Activated T-helper 17 cell treated with anti-CD3 and anti-CD28 coated beads, Interleukin-2, amount 50 U/mL, for 72 hours (primary cell): Measurements from ENCODE around the gene CD82. TPM values are rescaled to one million over a fixed set of nuclear protein-coding genes. Genes with fewer than 3 reads are reported as not detected.
A peak's percentile ranks its signal among the peaks of the same experiment; 100 is the strongest.

Source experiments
- ATAC-seq: fragments of 150-1000 bp; cut with Tn5 transposase; replicated peaks from 2 replicates; pipeline ENCODE4 v1.10.0; 2021; ENCODE audit warnings: mild to moderate bottlenecking, moderate library complexity
- H3K27ac Mint-ChIP-seq: one replicate; pipeline ENCODE4 v1.8.0; 2022; ENCODE audit warnings: mixed read lengths
- H3K27me3 Mint-ChIP-seq: one replicate; pipeline ENCODE4 v1.8.0; 2022; ENCODE audit warnings: mixed read lengths
- H3K36me3 Mint-ChIP-seq: one replicate; pipeline ENCODE4 v1.8.0; 2022; ENCODE audit warnings: low read depth, mild to moderate bottlenecking, mixed read lengths
- H3K4me1 Mint-ChIP-seq: one replicate; pipeline ENCODE4 v1.8.0; 2022; ENCODE audit warnings: mixed read lengths
- H3K4me3 Mint-ChIP-seq: one replicate; pipeline ENCODE4 v1.8.0; 2022; ENCODE audit warnings: mild to moderate bottlenecking, mixed read lengths
- H3K9me3 Mint-ChIP-seq: one replicate; pipeline ENCODE4 v1.8.0; 2022; ENCODE audit warnings: mixed read lengths
- total RNA-seq, 2 donors: library from RNA; stranded (reverse); gene quantifications; one replicate each; pipeline ENCODE4 v1.2.3, GENCODE V29; 2022

The CD82 gene
- total RNA-seq, 2 donors from 2014 or later: 147 to 620 TPM

DNA sequence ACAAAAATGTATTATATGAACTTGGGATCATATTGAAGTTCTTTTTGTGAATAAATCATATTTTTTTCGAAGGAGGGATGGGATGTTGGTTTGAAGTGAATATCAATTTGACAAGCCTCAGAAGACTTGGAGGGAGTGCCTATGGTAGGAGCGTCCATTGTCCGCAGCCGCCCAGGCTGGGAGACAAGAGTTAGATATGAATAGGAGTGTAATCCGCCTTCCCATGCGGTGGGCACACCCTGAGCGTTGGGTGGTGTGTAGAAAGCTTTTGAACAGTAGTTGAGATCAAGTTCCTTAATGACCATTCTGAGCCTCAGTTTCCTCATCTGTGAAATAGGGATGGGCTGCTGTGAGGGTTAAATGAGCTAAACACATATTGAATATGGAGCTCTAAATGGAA is 7.0 kb downstream of the CD82 start:
- H3K36me3 Mint-ChIP-seq: peaks cover 100% of the 10 kb centered on the region
- no peaks in the 10 kb centered on the region for H3K9me3 Mint-ChIP-seq
- H3K27ac Mint-ChIP-seq: peak overlapping the region; percentile 94
- no peak for ATAC-seq
- H3K27me3 Mint-ChIP-seq: no peaks in the 10 kb centered on the region
- H3K4me1 Mint-ChIP-seq: peaks cover 60% of the 10 kb centered on the region
- peak overlapping the region; percentile 91 for H3K4me3 Mint-ChIP-seq

DNA sequence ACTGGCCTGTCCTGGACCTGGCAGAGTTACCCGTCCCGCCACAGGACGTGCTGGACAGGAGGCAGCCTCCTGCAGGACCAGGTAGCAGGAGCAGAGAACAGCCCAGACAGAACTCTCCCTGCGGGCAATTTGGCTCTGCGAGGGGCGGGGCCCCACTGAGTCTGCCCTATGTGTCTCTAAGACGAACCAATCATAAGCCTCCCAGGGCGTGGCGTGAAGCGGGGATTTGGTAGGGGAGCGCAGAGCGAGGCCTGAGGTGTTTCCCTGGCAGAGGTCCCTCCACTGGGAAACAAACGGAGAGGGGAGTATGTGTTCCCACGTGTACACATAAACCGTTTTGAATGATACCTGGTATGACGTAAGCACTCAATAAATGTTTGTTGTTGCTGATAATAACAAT is 7.4 kb downstream of the CD82 start:
- peak overlapping the region; percentile 94 for H3K27ac Mint-ChIP-seq
- ATAC-seq: peak; percentile 9
- H3K4me3 Mint-ChIP-seq: peak overlapping the region; percentile 91
- peaks cover 60% of the 10 kb centered on the region for H3K4me1 Mint-ChIP-seq
- H3K27me3 Mint-ChIP-seq: no peaks in the 10 kb centered on the region
- peaks cover 100% of the 10 kb centered on the region for H3K36me3 Mint-ChIP-seq
- no peaks in the 10 kb centered on the region for H3K9me3 Mint-ChIP-seq

DNA sequence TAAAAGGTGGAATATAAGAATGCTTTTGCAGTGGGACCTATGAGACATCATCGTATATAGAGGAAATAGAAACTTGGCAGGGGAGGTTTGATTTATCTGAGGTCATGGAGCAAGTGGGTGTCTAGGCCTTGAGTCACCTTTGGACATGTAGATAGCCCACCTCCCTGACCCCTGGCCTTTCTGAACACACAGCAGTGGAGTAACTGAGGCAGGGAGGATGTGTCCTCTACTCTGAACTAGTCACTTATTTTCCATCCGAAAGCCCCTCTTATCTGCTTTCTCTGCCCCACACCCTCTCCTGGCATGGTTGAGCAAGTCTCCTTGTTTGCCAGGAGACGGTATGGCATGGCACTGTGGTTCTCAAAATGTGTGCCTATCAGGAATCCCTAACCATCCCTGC is 7.9 kb downstream of the CD82 start:
- Mint-ChIP-seq H3K36me3 (peaks cover 100% of the 10 kb centered on the region), H3K9me3 (no peaks in the 10 kb centered on the region), H3K4me1 (peaks cover 60% of the 10 kb centered on the region), H3K27me3 (no peaks in the 10 kb centered on the region), H3K27ac (peak overlapping the region; percentile 94), H3K4me3 (peak overlapping the region; percentile 91)
- peak; percentile 37 for ATAC-seq

DNA sequence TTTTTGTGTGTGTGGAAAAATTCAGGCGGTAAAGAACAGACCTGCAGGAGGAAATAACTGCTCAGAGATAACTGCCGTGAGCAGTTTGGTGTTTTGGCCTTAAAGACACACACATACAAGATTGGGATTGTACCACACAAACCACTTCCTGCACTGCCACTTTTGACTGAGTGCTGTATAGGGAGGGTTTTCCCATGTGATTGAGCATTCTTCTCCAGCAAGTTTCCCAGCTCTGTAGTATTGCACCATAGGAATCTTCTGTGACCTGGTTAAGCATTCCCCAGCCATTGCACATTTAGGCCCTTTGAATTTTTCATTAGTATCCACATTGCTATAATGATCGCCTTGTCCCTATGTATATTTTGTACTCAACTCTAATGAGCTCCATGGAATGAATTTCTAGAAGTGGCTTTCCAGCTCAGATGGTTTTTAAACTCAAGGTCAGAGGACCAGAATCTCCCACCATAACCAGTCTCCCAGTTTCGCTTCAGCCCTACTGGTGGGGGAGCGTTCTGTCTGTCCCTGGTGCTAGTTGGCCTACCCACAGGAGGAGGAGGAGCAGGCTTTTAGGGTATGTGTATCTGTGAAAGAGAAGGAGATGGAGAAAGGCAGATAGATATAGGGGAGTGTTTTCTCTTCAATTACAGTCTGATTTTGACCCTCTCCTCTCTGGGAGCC is 9.3 kb downstream of the CD82 start:
- Mint-ChIP-seq H3K4me1 (peaks cover 65% of the 10 kb centered on the region), H3K27ac (peak overlapping the region; percentile 94), H3K4me3 (peak overlapping the region; percentile 91), H3K27me3 (no peaks in the 10 kb centered on the region), H3K9me3 (no peaks in the 10 kb centered on the region), H3K36me3 (peaks cover 98% of the 10 kb centered on the region)
- peak; percentile 63 for ATAC-seq

DNA sequence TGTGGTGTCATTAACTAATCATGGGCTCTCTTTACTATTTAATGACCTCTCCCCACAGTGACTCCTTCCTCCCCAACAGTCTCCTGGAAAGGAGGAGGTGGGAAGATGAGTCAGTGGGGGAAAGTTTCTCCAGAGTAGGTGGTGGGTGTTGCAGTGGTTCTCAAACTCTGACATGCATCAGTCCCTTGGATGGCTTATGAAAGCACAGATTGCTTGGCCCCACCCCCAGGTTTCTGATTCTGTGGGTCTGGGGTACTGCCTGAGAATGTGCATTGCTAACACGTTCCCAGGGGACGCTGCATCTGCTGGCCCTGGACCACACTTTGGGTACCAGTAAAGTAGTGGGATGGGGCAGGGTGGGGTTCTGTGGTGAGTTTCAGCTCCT is 9.8 kb downstream of the CD82 start:
- H3K27ac Mint-ChIP-seq: peak overlapping the region; percentile 94
- H3K4me1 Mint-ChIP-seq: peaks cover 65% of the 10 kb centered on the region
- ATAC-seq: peak; percentile 70
- no peaks in the 10 kb centered on the region for H3K9me3 Mint-ChIP-seq
- H3K36me3 Mint-ChIP-seq: peaks cover 98% of the 10 kb centered on the region
- H3K4me3 Mint-ChIP-seq: peak overlapping the region; percentile 91
- H3K27me3 Mint-ChIP-seq: no peaks in the 10 kb centered on the region

DNA sequence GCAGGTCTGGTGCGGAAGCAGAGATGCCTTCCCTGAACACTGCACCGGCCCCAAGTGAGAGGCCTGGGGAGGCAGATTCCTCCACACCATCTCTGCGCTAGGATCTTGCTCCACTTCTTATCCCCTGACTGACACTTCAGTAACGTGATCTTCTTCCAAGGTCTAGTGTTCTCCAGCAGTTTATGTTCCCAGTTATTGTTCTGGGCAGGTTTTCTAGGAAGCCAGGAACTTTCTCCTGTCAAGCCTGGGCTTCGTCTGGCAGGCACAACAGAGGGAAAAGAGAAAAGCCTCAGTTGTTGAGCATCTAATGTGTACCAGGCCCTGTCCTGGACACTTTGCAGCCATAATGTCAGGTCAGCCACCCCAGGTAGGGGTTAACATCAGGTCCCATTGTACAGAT is 10.5 kb downstream of the CD82 start:
- H3K9me3 Mint-ChIP-seq: no peaks in the 10 kb centered on the region
- peaks cover 63% of the 10 kb centered on the region for H3K4me1 Mint-ChIP-seq
- peaks cover 98% of the 10 kb centered on the region for H3K36me3 Mint-ChIP-seq
- H3K27ac Mint-ChIP-seq: peak overlapping the region; percentile 94
- H3K27me3 Mint-ChIP-seq: no peaks in the 10 kb centered on the region
- no peak for ATAC-seq
- peak overlapping the region; percentile 91 for H3K4me3 Mint-ChIP-seq

DNA sequence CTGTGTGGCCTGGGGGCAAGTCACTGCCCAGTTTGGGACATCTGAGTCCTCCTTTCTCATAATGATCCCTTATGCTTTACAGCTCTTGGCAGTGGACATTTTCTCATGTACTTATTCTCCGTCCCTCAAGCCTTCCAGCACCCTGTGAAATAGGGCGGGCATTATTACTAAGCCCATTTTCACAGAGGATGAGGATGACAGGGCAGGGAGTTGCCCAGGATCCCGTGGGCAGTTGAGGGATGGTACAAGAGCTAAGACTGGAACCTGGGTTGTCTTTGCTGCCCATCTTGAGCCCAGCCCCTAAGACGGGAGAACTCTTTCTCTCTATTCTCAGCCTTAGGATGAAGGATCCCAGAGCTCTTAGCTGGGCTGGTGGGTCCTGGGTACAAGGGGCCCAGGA is 11.2 kb downstream of the CD82 start:
- Mint-ChIP-seq H3K27ac (peak overlapping the region; percentile 94), H3K9me3 (no peaks in the 10 kb centered on the region), H3K36me3 (peaks cover 98% of the 10 kb centered on the region), H3K4me1 (peaks cover 58% of the 10 kb centered on the region), H3K27me3 (no peaks in the 10 kb centered on the region), H3K4me3 (peak overlapping the region; percentile 91)
- no peak for ATAC-seq

DNA sequence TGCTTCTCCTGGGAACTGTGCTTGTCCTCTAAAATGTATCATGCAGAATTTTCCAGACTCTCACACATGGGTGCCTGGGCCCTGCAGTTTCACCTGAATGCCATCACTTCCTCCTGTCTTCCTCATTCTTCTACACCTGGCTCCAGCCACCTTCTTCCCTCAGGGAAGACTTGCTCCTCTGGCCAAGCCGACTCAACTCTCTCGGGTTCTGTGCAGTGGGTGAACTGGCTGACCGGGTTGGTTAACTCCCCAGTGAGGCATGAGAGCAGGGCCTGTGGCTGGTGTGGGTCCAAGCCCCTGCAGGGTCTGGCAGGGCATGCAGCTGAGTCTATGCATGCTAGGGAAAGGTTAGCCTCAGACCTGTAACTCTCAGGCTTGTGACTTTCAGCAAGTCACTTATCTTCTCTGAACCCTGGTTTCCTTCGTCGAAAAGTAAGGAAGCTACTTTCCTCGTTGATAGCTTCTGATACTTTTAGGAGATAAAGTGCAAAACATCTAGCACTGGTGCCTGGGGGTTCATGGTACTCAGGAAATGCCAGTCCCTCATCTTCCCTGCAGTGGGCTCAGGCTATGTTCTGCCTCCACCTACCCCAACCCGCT is 11.9 kb downstream of the CD82 start:
- no peak for ATAC-seq
- peaks cover 56% of the 10 kb centered on the region for H3K4me1 Mint-ChIP-seq
- H3K27me3 Mint-ChIP-seq: no peaks in the 10 kb centered on the region
- peak overlapping the region; percentile 94 for H3K27ac Mint-ChIP-seq
- peak overlapping the region; percentile 91 for H3K4me3 Mint-ChIP-seq
- peaks cover 98% of the 10 kb centered on the region for H3K36me3 Mint-ChIP-seq
- no peaks in the 10 kb centered on the region for H3K9me3 Mint-ChIP-seq

DNA sequence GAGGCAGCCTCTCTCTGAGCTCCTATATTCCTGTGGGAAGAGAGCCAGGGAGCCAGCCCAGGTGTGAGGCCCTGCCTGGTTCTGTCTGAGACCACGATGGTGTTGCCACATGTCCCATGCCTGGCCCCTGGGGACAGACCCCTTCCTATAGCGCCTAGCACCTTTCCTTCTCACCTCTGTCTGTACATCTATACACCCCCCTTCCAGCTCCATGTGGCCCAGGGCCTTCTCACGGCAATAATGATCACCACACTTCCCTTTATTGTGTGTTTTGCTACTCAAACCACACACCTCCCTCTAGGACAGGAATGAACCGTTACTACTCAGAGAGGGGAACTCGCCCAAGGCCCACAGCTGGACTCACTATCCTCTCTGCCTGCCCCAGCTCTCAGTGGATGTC is 12.8 kb downstream of the CD82 start:
- H3K27ac Mint-ChIP-seq: peak overlapping the region; percentile 94
- no peaks in the 10 kb centered on the region for H3K27me3 Mint-ChIP-seq
- peaks cover 98% of the 10 kb centered on the region for H3K36me3 Mint-ChIP-seq
- H3K4me1 Mint-ChIP-seq: peaks cover 60% of the 10 kb centered on the region
- peak; percentile 15 for ATAC-seq
- peak overlapping the region; percentile 91 for H3K4me3 Mint-ChIP-seq
- H3K9me3 Mint-ChIP-seq: no peaks in the 10 kb centered on the region

DNA sequence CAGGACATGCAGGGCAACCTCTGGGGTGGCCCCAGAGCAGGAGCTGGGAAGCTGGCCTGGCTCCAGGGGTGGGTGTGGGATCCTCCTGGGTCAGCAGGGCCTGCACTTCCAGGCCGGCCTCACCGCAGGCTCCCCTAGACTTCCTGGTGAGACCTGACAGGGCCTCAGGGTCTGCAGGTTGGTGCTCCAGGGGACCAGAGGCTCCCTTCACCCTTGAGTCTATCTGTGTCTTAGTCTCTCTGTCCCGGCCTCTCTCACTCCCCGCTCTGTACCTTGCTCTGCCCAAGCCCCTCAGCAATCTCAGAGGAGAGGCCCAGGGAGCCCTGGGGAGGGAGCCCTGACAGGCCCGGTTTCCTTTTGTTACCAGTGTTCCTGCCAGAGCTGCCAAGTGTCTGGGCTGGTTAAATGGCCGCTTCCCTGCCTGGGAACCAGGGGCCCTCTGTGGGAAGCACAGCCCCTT is 13.9 kb downstream of the CD82 start:
- Mint-ChIP-seq H3K4me3 (peak overlapping the region; percentile 26), H3K4me1 (peaks cover 59% of the 10 kb centered on the region), H3K36me3 (peaks cover 98% of the 10 kb centered on the region), H3K9me3 (no peaks in the 10 kb centered on the region), H3K27me3 (no peaks in the 10 kb centered on the region), H3K27ac (peak overlapping the region; percentile 77)
- no peak for ATAC-seq

DNA sequence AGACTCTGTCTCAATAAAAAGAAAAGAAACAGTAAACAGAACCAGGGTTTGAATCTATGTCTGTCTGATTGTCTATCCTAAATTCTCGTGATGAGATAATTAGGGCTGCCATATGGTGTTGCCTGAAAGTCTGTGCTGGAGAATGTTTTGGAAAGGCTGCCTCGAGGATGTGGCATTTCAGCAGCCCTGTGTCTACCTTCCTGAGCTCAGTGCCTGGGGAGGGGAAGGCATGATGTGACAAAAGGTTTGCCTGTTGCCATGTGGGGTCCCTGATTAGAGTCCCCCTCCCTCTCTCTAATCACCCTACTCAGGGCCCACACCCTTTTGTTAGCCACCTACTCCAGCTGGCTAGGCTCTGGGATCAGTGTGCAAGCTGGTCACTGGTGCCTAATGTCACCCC is 15.2 kb downstream of the CD82 start:
- Mint-ChIP-seq H3K27me3 (no peaks in the 10 kb centered on the region), H3K4me1 (peaks cover 50% of the 10 kb centered on the region), H3K27ac (peak overlapping the region; percentile 77), H3K4me3 (no peak overlapping the region), H3K9me3 (no peaks in the 10 kb centered on the region), H3K36me3 (peaks cover 98% of the 10 kb centered on the region)
- no peak for ATAC-seq

DNA sequence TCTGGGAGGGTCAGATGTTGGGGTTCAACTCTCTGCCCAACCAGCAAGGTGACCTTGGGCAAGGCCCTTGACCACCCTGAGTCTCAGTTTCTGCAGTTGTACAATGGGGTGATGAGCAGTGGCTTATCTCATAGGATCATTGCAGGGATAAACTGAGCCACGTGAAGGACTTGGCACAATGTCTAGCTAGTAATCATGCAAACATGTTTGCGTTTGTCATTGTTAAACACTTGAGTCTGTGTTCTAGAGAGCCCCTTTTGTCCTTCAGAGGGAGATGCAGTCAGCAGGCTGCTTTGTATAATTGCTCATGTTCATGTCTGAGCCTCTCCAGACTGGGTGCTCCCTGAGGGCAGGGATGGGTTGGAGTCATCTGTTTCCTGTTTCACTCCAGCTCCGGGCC is 15.8 kb downstream of the CD82 start:
- Mint-ChIP-seq H3K36me3 (peaks cover 98% of the 10 kb centered on the region), H3K4me1 (peaks cover 45% of the 10 kb centered on the region), H3K27me3 (no peaks in the 10 kb centered on the region), H3K9me3 (no peaks in the 10 kb centered on the region), H3K4me3 (no peak overlapping the region), H3K27ac (peak overlapping the region; percentile 77)
- ATAC-seq: no peak

DNA sequence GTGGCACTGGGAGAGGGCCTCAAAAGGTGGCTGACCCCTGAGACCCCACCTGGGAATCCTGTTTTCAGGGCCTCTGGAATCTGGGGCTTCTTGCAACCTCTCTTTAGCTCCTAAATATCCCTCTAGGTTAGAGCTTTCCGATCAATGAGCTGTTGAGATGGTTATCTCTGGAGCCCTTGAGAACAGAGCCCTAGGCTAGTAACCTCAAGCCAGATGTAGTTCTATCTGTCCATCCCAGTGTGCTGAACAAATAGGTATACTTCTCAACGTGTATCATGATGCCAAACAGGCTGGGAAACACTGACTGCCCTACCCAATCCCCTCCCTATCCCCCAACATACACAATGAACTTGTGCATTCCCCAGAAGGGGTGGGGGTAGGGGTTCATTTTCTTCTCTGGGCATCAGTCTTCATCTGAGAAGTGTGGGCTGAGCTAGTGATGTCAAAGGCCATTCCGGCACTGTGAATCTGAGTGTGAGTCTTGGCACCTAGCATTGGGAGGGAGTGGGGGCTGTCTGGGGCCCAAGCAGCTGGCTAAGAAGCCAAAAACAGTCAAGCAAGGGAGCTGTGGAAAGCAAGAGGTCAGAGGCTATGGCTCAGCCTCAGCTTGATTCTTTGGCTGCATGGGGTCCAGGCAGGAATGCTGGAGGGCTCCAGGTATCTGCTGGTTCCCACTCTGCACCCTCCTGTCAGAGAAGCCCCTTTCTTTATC is 17.3 kb downstream of the CD82 start:
- peak overlapping the region; percentile 77 for H3K27ac Mint-ChIP-seq

DNA sequence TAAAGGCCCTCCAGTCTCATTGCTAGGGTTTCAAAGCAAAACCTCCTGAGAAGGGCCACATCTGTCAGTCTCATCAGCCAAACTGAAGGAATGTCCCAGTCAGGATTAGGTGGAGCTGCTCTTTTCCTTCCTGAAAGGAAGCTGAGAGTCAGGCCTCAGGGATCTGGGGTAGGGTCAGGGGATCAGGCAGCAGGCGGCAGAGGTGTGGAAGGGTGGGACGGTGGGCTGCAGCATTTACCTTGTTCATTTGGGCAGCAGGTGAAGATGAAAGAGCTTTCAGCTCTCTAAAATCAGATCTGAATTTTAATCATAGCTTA is 17.8 kb downstream of the CD82 start:
- Mint-ChIP-seq H3K27me3 (no peaks in the 10 kb centered on the region), H3K4me1 (peaks cover 47% of the 10 kb centered on the region), H3K27ac (peak overlapping the region; percentile 38), H3K36me3 (peaks cover 98% of the 10 kb centered on the region), H3K9me3 (no peaks in the 10 kb centered on the region), H3K4me3 (no peak overlapping the region)
- no peak for ATAC-seq

More for the DNA sequence above, 17.3 kb downstream of the CD82 start:
- H3K4me1 Mint-ChIP-seq: peaks cover 48% of the 10 kb centered on the region
- no peaks in the 10 kb centered on the region for H3K9me3 Mint-ChIP-seq
- no peaks in the 10 kb centered on the region for H3K27me3 Mint-ChIP-seq
- no peak for ATAC-seq
- no peak overlapping the region for H3K4me3 Mint-ChIP-seq
- peaks cover 98% of the 10 kb centered on the region for H3K36me3 Mint-ChIP-seq

DNA sequence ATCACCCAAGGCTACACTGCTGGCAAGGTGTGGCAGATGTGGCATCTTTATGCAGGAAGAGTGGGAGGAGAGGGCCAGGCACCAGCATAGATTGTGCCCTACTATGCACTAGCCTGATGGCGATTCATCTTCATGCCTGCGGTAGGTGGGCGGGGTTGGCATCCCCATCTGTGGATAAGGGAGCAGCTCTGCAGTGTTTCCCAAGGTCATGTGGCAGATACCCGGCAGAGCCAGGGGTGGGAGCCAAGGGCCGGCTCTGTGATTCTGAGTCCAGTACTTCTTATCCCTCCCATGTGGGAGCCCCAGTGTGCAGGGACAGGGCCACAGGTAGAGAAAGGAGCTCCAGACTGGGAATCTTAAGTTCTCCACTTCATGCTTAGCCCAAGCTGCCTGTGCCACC is 20.0 kb downstream of the CD82 start:
- Mint-ChIP-seq H3K27me3 (no peaks in the 10 kb centered on the region), H3K4me1 (peaks cover 46% of the 10 kb centered on the region), H3K9me3 (no peaks in the 10 kb centered on the region), H3K27ac (no peak overlapping the region), H3K36me3 (peaks cover 100% of the 10 kb centered on the region), H3K4me3 (no peak overlapping the region)
- ATAC-seq: no peak
